ENCODE results near the gene U2AF2. TPM values are rescaled to one million over a fixed set of nuclear protein-coding genes. Genes with fewer than 3 reads are reported as not detected.

The U2AF2 gene
- polyA plus RNA-seq, 1 experiment, result 90.7 TPM

- ChIA-PET CTCF (interaction anchor here (0.5 to 3.8 kb wide), 24 partner anchors 9 to 466 kb away, joined by 3 to 29 read pairs (median 5); partner anchors contain the start of gene ZNF784), POLR2A (interaction anchor here (1.0 to 1.1 kb wide), 2 partner anchors 18 to 145 kb away, joined by 3 to 4 read pairs; partner anchors contain the start of genes ISOC2 and ZNF784)
- no peak for DNase-seq (ENCODE audit: low read depth, low spot score)
- TF ChIP-seq CTCF (IDR thresholded peaks at IDR 0.05; ENCODE audit: low read depth, low read length), result no peak
- H3K9me3 ChIP-seq (ENCODE audit: control insufficient read depth, insufficient read depth, low read length), result peaks cover 18% of the 10 kb centered on the region
- H3K27ac ChIP-seq (ENCODE audit: low read depth, low read length), result no peak overlapping the region
- H3K4me3 ChIP-seq (ENCODE audit: low read depth, low read length), result peak overlapping the region; percentile 73
- no peaks in the 10 kb centered on the region for H3K27me3 ChIP-seq (ENCODE audit: control insufficient read depth, insufficient read depth, low read length)
Observed at GRCh38 chr19:55606817-55607216, 48.0 kb upstream of the U2AF2 start.

- POLR2A ChIA-PET, result no interaction called here
- no peak for DNase-seq (ENCODE audit: low read depth, low spot score)
- CTCF ChIA-PET, result interaction anchor here (0.6 to 2.2 kb wide), 4 partner anchors 22 to 142 kb away, joined by 6 to 12 read pairs (median 9); no protein-coding TSS in a partner anchor
Observed at GRCh38 chr19:55609326-55609725, 45.5 kb upstream of the U2AF2 start.

GRCh38 chr19:55611300-55611982 is 43.4 kb upstream of the U2AF2 start:
- no peak for DNase-seq (ENCODE audit: low read depth, low spot score)
- ChIA-PET CTCF (interaction anchor here (1.0 to 1.4 kb wide), 2 partner anchors 95 to 107 kb away, joined by 5 to 7 read pairs; no protein-coding TSS in a partner anchor), POLR2A (interaction anchor here (1.4 kb wide), 1 partner anchor 13 kb away, joined by 6 read pairs; the partner anchor contains the start of gene ZNF784)
- Histone ChIP-seq H3K4me3 (ENCODE audit: low read depth, low read length) (no peak overlapping the region), H3K27ac (ENCODE audit: low read depth, low read length) (no peak overlapping the region), H3K27me3 (ENCODE audit: control insufficient read depth, insufficient read depth, low read length) (no peaks in the 10 kb centered on the region), H3K9me3 (ENCODE audit: control insufficient read depth, insufficient read depth, low read length) (peaks cover 9% of the 10 kb centered on the region)
- no peak for TF ChIP-seq CTCF (IDR thresholded peaks at IDR 0.05; ENCODE audit: low read depth, low read length)

More at GRCh38 chr19:55609326-55609725, 45.5 kb upstream of the U2AF2 start:
- no peaks in the 10 kb centered on the region for H3K27me3 ChIP-seq (ENCODE audit: control insufficient read depth, insufficient read depth, low read length)
- no peak overlapping the region for H3K4me3 ChIP-seq (ENCODE audit: low read depth, low read length)
- no peak for TF ChIP-seq CTCF (IDR thresholded peaks at IDR 0.05; ENCODE audit: low read depth, low read length)
- no peak overlapping the region for H3K27ac ChIP-seq (ENCODE audit: low read depth, low read length)
- H3K9me3 ChIP-seq (ENCODE audit: control insufficient read depth, insufficient read depth, low read length), result peaks cover 5% of the 10 kb centered on the region

GRCh38 chr19:55611983-55612645 is 42.7 kb upstream of the U2AF2 start:
- ChIA-PET POLR2A (no interaction called here), CTCF (no interaction called here)
- no peak for DNase-seq (ENCODE audit: low read depth, low spot score)
- Histone ChIP-seq H3K9me3 (ENCODE audit: control insufficient read depth, insufficient read depth, low read length) (peaks cover 12% of the 10 kb centered on the region), H3K27me3 (ENCODE audit: control insufficient read depth, insufficient read depth, low read length) (no peaks in the 10 kb centered on the region), H3K27ac (ENCODE audit: low read depth, low read length) (no peak overlapping the region), H3K4me3 (ENCODE audit: low read depth, low read length) (no peak overlapping the region)
- TF ChIP-seq CTCF (IDR thresholded peaks at IDR 0.05; ENCODE audit: low read depth, low read length), result no peak

- POLR2A ChIA-PET, result no interaction called here
- CTCF ChIA-PET, result no interaction called here
- TF ChIP-seq CTCF (IDR thresholded peaks at IDR 0.05; ENCODE audit: low read depth, low read length), result no peak
- DNase-seq (ENCODE audit: low read depth, low spot score), result no peak
- Histone ChIP-seq H3K4me3 (ENCODE audit: low read depth, low read length) (no peak overlapping the region), H3K27ac (ENCODE audit: low read depth, low read length) (no peak overlapping the region), H3K9me3 (ENCODE audit: control insufficient read depth, insufficient read depth, low read length) (peaks cover 12% of the 10 kb centered on the region), H3K27me3 (ENCODE audit: control insufficient read depth, insufficient read depth, low read length) (no peaks in the 10 kb centered on the region)
Observed at GRCh38 chr19:55613396-55613795, 41.4 kb upstream of the U2AF2 start.
